Measurements from ENCODE around the gene ZNF335. TPM values are rescaled to one million over a fixed set of nuclear protein-coding genes. Genes with fewer than 3 reads are reported as not detected.

Gene ZNF335
- 14.2 to 18.3 TPM (median 14.6 TPM) in 3 replicates for total RNA-seq
- long read RNA-seq, full-length matches to known transcripts: 1 of 15 reads
- long read RNA-seq, partial matches to known transcripts: 8 of 15 reads
- long read RNA-seq, other reads (novel, unspliced or antisense): 6 of 15 reads

DNA sequence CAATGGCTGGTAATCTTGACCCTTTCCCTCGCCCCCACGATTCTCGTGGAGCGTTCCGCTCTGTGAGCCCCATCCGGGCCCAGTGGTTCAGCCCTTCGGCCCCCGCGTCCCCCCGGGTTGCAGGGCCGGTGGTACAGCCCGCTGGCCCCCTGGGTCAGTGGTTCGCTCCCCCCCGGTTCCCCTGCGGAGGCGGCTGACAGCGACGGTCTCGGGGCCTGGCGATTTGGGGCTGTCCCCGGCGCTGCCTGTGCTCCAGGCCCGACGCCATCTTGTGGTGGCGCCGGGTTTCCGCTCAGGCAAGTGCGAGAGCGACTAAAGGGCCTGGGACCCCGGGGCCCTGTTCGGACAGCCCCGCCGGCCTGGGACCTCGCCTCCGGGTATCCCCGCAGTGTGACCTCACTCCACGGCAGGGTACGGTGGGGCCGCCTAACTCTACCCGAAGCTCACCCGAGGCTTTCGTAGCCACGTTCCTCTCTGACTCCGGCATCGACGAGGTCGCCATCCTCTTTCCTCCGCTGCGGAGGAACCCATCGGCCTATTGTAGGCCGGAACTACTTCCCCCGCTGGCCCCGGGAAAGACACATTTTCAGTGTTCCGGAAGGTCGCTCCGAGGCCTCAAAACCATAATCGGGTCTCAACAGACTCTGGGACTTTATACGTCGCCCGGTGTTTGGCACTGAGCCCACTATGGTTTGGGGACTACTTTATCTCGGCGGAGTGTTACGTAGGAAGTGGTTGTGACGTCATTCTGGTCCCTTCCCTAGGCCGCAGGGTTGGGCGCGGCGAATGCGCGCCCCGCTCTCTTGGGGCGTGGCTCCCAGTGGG is at the start of gene ZNF335:
Gene ZNF335 (minus strand): TSS at position 529 of the 825 bp plus-strand sequence. CDS start 793 bp downstream, outside the sequence.
- TF ChIP-seq, protein P1, sequence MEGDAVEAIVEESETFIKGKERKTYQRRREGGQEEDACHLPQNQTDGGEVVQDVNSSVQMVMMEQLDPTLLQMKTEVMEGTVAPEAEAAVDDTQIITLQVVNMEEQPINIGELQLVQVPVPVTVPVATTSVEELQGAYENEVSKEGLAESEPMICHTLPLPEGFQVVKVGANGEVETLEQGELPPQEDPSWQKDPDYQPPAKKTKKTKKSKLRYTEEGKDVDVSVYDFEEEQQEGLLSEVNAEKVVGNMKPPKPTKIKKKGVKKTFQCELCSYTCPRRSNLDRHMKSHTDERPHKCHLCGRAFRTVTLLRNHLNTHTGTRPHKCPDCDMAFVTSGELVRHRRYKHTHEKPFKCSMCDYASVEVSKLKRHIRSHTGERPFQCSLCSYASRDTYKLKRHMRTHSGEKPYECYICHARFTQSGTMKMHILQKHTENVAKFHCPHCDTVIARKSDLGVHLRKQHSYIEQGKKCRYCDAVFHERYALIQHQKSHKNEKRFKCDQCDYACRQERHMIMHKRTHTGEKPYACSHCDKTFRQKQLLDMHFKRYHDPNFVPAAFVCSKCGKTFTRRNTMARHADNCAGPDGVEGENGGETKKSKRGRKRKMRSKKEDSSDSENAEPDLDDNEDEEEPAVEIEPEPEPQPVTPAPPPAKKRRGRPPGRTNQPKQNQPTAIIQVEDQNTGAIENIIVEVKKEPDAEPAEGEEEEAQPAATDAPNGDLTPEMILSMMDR (IDR thresholded peaks at IDR 0.05): peak; percentile 64
- H3K27me3 Mint-ChIP-seq (ENCODE audit: low read depth): peaks cover 9% of the 10 kb centered on the region
- H3K9me3 Mint-ChIP-seq (ENCODE audit: low read depth): no peaks in the 10 kb centered on the region
- peaks cover 3% of the 10 kb centered on the region for H3K36me3 Mint-ChIP-seq (ENCODE audit: low read depth)
- H3K4me3 Mint-ChIP-seq (ENCODE audit: unreplicated experiment): peak within 1 kb of the TSS; percentile 80
- peaks cover 26% of the 10 kb centered on the region for H3K4me1 Mint-ChIP-seq (ENCODE audit: low read depth)
- DNase-seq (ENCODE audit: low spot score): peak; percentile 97
- H3K27ac Mint-ChIP-seq (ENCODE audit: unreplicated experiment): peak within 1 kb of the TSS; percentile 100

DNA sequence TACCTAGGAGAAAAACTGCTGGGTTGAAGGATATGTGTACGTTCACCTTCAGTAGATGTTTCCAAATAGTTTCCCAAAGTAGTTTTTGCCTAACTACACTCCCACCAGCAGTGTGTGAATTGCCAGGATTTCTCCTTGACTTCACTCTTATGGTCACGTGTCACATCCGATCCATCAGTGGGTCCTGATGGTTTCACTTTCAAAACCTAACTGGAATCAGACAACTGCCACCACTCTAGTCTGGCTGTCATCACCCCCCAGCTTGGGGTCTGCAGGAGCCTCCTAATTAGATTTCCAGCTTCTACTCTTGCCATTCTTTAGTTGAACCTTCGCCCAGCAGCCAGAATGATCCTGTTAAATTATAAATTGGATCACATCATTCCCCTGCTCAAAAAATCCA is 48.6 kb upstream of the ZNF335 start:
- peaks cover 6% of the 10 kb centered on the region for H3K4me1 Mint-ChIP-seq (ENCODE audit: low read depth)
- no peak for DNase-seq (ENCODE audit: low spot score)
- TF ChIP-seq, protein P1 (IDR thresholded peaks at IDR 0.05): no peak
- no peak overlapping the region for H3K27ac Mint-ChIP-seq (ENCODE audit: unreplicated experiment)
- peaks cover 71% of the 10 kb centered on the region for H3K27me3 Mint-ChIP-seq (ENCODE audit: low read depth)
- no peaks in the 10 kb centered on the region for H3K9me3 Mint-ChIP-seq (ENCODE audit: low read depth)
- H3K4me3 Mint-ChIP-seq (ENCODE audit: unreplicated experiment): no peak overlapping the region
- H3K36me3 Mint-ChIP-seq (ENCODE audit: low read depth): no peaks in the 10 kb centered on the region

GRCh38 chr20:46018611-46019010 is 46.6 kb upstream of the ZNF335 start:
- no peak overlapping the region for H3K4me3 Mint-ChIP-seq (ENCODE audit: unreplicated experiment)
- H3K4me1 Mint-ChIP-seq (ENCODE audit: low read depth): peaks cover 6% of the 10 kb centered on the region
- TF ChIP-seq, protein P1 (IDR thresholded peaks at IDR 0.05): no peak
- peaks cover 62% of the 10 kb centered on the region for H3K27me3 Mint-ChIP-seq (ENCODE audit: low read depth)
- H3K9me3 Mint-ChIP-seq (ENCODE audit: low read depth): no peaks in the 10 kb centered on the region
- no peak overlapping the region for H3K27ac Mint-ChIP-seq (ENCODE audit: unreplicated experiment)
- no peak for DNase-seq (ENCODE audit: low spot score)
- no peaks in the 10 kb centered on the region for H3K36me3 Mint-ChIP-seq (ENCODE audit: low read depth)

DNA sequence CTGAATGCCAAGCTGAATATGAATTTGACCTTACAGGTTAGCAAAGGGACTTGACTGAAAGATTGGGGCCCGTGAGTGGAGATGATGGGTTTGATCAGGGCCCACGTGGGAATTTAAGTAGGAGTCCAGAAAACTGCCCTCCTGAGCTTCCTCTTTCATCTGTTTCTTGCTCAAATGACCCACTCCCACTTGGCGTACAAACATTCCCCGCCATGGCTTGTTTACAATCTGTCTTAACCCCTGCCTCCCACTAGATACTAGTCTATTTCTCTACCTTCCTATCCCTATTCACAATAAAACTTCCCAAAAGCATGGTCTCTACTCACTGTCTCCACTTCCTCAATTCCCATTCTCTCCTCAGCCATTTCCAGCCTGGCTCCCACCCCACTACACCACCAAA is 46.1 kb upstream of the ZNF335 start:
- H3K27me3 Mint-ChIP-seq (ENCODE audit: low read depth): peaks cover 57% of the 10 kb centered on the region
- H3K4me3 Mint-ChIP-seq (ENCODE audit: unreplicated experiment): no peak overlapping the region
- TF ChIP-seq, protein P1 (IDR thresholded peaks at IDR 0.05): no peak
- DNase-seq (ENCODE audit: low spot score): no peak
- H3K4me1 Mint-ChIP-seq (ENCODE audit: low read depth): peaks cover 6% of the 10 kb centered on the region
- H3K9me3 Mint-ChIP-seq (ENCODE audit: low read depth): no peaks in the 10 kb centered on the region
- no peak overlapping the region for H3K27ac Mint-ChIP-seq (ENCODE audit: unreplicated experiment)
- H3K36me3 Mint-ChIP-seq (ENCODE audit: low read depth): no peaks in the 10 kb centered on the region

GRCh38 chr20:46017272-46017671 is 45.3 kb upstream of the ZNF335 start:
- H3K27ac Mint-ChIP-seq (ENCODE audit: unreplicated experiment): no peak overlapping the region
- no peaks in the 10 kb centered on the region for H3K9me3 Mint-ChIP-seq (ENCODE audit: low read depth)
- no peak for DNase-seq (ENCODE audit: low spot score)
- H3K4me1 Mint-ChIP-seq (ENCODE audit: low read depth): peaks cover 6% of the 10 kb centered on the region
- peaks cover 58% of the 10 kb centered on the region for H3K27me3 Mint-ChIP-seq (ENCODE audit: low read depth)
- H3K4me3 Mint-ChIP-seq (ENCODE audit: unreplicated experiment): no peak overlapping the region
- no peaks in the 10 kb centered on the region for H3K36me3 Mint-ChIP-seq (ENCODE audit: low read depth)
- TF ChIP-seq, protein P1 (IDR thresholded peaks at IDR 0.05): no peak

Data from chondrocyte (in vitro differentiated cells).